Activated naive CD4-positive, alpha-beta T cell treated with anti-CD3 and anti-CD28 coated beads, Interleukin-2, amount 50 U/mL, for 24 hours (primary cell): Measurements from ENCODE around the gene GOLT1A.

Experiments
- H3K27ac Mint-ChIP-seq: one replicate; pipeline ENCODE4 v1.8.0; 2021; ENCODE audit warnings: mild to moderate bottlenecking, mixed read lengths
- H3K27me3 Mint-ChIP-seq: one replicate; pipeline ENCODE4 v1.8.0; 2021; ENCODE audit warnings: mixed read lengths
- H3K36me3 Mint-ChIP-seq: one replicate; pipeline ENCODE4 v1.8.0; 2021; ENCODE audit warnings: mixed read lengths
- H3K4me1 Mint-ChIP-seq: one replicate; pipeline ENCODE4 v1.8.0; 2021; ENCODE audit warnings: mixed read lengths
- H3K4me3 Mint-ChIP-seq: one replicate; pipeline ENCODE4 v1.8.0; 2021; ENCODE audit warnings: mild to moderate bottlenecking, mixed read lengths
- H3K9me3 Mint-ChIP-seq: one replicate; pipeline ENCODE4 v1.8.0; 2021; ENCODE audit warnings: mixed read lengths

The GOLT1A gene

GRCh38 chr1:204228896-204229295 is 15.1 kb upstream of the GOLT1A start:
- Mint-ChIP-seq H3K36me3 (peaks cover 4% of the 10 kb centered on the region), H3K27ac (no peak overlapping the region), H3K9me3 (no peaks in the 10 kb centered on the region), H3K4me3 (no peak overlapping the region), H3K27me3 (no peaks in the 10 kb centered on the region), H3K4me1 (no peaks in the 10 kb centered on the region)

GRCh38 chr1:204227996-204228785 is 14.4 kb upstream of the GOLT1A start:
- H3K36me3 Mint-ChIP-seq, result peaks cover 2% of the 10 kb centered on the region
- no peak overlapping the region for H3K27ac Mint-ChIP-seq
- no peaks in the 10 kb centered on the region for H3K9me3 Mint-ChIP-seq
- no peaks in the 10 kb centered on the region for H3K27me3 Mint-ChIP-seq
- H3K4me1 Mint-ChIP-seq, result no peaks in the 10 kb centered on the region
- no peak overlapping the region for H3K4me3 Mint-ChIP-seq

- no peaks in the 10 kb centered on the region for H3K9me3 Mint-ChIP-seq
- H3K4me1 Mint-ChIP-seq, result no peaks in the 10 kb centered on the region
- no peak overlapping the region for H3K4me3 Mint-ChIP-seq
- H3K27ac Mint-ChIP-seq, result no peak overlapping the region
- H3K36me3 Mint-ChIP-seq, result peaks cover 2% of the 10 kb centered on the region
- H3K27me3 Mint-ChIP-seq, result no peaks in the 10 kb centered on the region
Observed at GRCh38 chr1:204227351-204227750, 13.6 kb upstream of the GOLT1A start.

- H3K27me3 Mint-ChIP-seq, result no peaks in the 10 kb centered on the region
- H3K27ac Mint-ChIP-seq, result no peak overlapping the region
- no peaks in the 10 kb centered on the region for H3K9me3 Mint-ChIP-seq
- H3K4me1 Mint-ChIP-seq, result no peaks in the 10 kb centered on the region
- H3K36me3 Mint-ChIP-seq, result no peaks in the 10 kb centered on the region
- H3K4me3 Mint-ChIP-seq, result no peak overlapping the region
Observed at GRCh38 chr1:204225841-204226735, 12.3 kb upstream of the GOLT1A start.

- Mint-ChIP-seq H3K4me1 (no peaks in the 10 kb centered on the region), H3K27ac (no peak overlapping the region), H3K36me3 (no peaks in the 10 kb centered on the region), H3K9me3 (no peaks in the 10 kb centered on the region), H3K4me3 (no peak overlapping the region), H3K27me3 (no peaks in the 10 kb centered on the region)
Observed at GRCh38 chr1:204224655-204225054, 10.9 kb upstream of the GOLT1A start.

- H3K4me3 Mint-ChIP-seq, result no peak overlapping the region
- no peaks in the 10 kb centered on the region for H3K9me3 Mint-ChIP-seq
- no peaks in the 10 kb centered on the region for H3K36me3 Mint-ChIP-seq
- no peaks in the 10 kb centered on the region for H3K27me3 Mint-ChIP-seq
- peaks cover 4% of the 10 kb centered on the region for H3K4me1 Mint-ChIP-seq
- no peak overlapping the region for H3K27ac Mint-ChIP-seq
Observed at GRCh38 chr1:204223129-204223860, 9.5 kb upstream of the GOLT1A start.

GRCh38 chr1:204222764-204223055 is 8.9 kb upstream of the GOLT1A start:
- Mint-ChIP-seq H3K4me1 (peaks cover 4% of the 10 kb centered on the region), H3K4me3 (no peak overlapping the region), H3K9me3 (no peaks in the 10 kb centered on the region), H3K36me3 (no peaks in the 10 kb centered on the region), H3K27me3 (no peaks in the 10 kb centered on the region), H3K27ac (no peak overlapping the region)

- Mint-ChIP-seq H3K36me3 (no peaks in the 10 kb centered on the region), H3K4me3 (no peak overlapping the region), H3K9me3 (no peaks in the 10 kb centered on the region), H3K27ac (no peak overlapping the region), H3K27me3 (no peaks in the 10 kb centered on the region), H3K4me1 (peaks cover 4% of the 10 kb centered on the region)
Observed at GRCh38 chr1:204222006-204222763, 8.4 kb upstream of the GOLT1A start.

- Mint-ChIP-seq H3K36me3 (no peaks in the 10 kb centered on the region), H3K9me3 (no peaks in the 10 kb centered on the region), H3K4me3 (no peak overlapping the region), H3K27me3 (no peaks in the 10 kb centered on the region), H3K4me1 (peaks cover 4% of the 10 kb centered on the region), H3K27ac (no peak overlapping the region)
Observed at GRCh38 chr1:204221271-204221670, 7.5 kb upstream of the GOLT1A start.

GRCh38 chr1:204219971-204220616 is 6.3 kb upstream of the GOLT1A start:
- Mint-ChIP-seq H3K4me3 (no peak overlapping the region), H3K36me3 (no peaks in the 10 kb centered on the region), H3K27ac (no peak overlapping the region), H3K9me3 (no peaks in the 10 kb centered on the region), H3K4me1 (peaks cover 4% of the 10 kb centered on the region), H3K27me3 (no peaks in the 10 kb centered on the region)

- Mint-ChIP-seq H3K27me3 (no peaks in the 10 kb centered on the region), H3K9me3 (no peaks in the 10 kb centered on the region), H3K36me3 (no peaks in the 10 kb centered on the region), H3K27ac (no peak overlapping the region), H3K4me3 (no peak overlapping the region), H3K4me1 (peaks cover 9% of the 10 kb centered on the region)
Observed at GRCh38 chr1:204218552-204218951, 4.8 kb upstream of the GOLT1A start.

GRCh38 chr1:204217648-204218000 is 3.8 kb upstream of the GOLT1A start:
- no peaks in the 10 kb centered on the region for H3K27me3 Mint-ChIP-seq
- no peaks in the 10 kb centered on the region for H3K9me3 Mint-ChIP-seq
- H3K36me3 Mint-ChIP-seq, result no peaks in the 10 kb centered on the region
- peaks cover 9% of the 10 kb centered on the region for H3K4me1 Mint-ChIP-seq
- no peak overlapping the region for H3K27ac Mint-ChIP-seq
- no peak overlapping the region for H3K4me3 Mint-ChIP-seq

GRCh38 chr1:204216880-204217647 is 3.3 kb upstream of the GOLT1A start:
- peaks cover 9% of the 10 kb centered on the region for H3K4me1 Mint-ChIP-seq
- no peaks in the 10 kb centered on the region for H3K27me3 Mint-ChIP-seq
- no peaks in the 10 kb centered on the region for H3K9me3 Mint-ChIP-seq
- H3K4me3 Mint-ChIP-seq, result no peak overlapping the region
- H3K36me3 Mint-ChIP-seq, result no peaks in the 10 kb centered on the region
- H3K27ac Mint-ChIP-seq, result no peak overlapping the region

GRCh38 chr1:204216236-204216635 is 2.4 kb upstream of the GOLT1A start:
- H3K27me3 Mint-ChIP-seq, result no peaks in the 10 kb centered on the region
- H3K4me1 Mint-ChIP-seq, result peaks cover 9% of the 10 kb centered on the region
- H3K36me3 Mint-ChIP-seq, result no peaks in the 10 kb centered on the region
- H3K4me3 Mint-ChIP-seq, result no peak overlapping the region
- no peaks in the 10 kb centered on the region for H3K9me3 Mint-ChIP-seq
- no peak overlapping the region for H3K27ac Mint-ChIP-seq
